Astrocyte of the spinal cord (primary cell): ENCODE data around the gene THUMPD1.

Experiments
- DNase-seq: peaks from one replicate; pipeline ENCODE4 v3.0.0; 2011; ENCODE audit warnings: low read depth, low spot score
- H3K4me3 ChIP-seq: 2 replicates; pipeline ENCODE4 v1.5.1; 2011; ENCODE audit warnings: low read depth, mild to moderate bottlenecking, low read length, moderate library complexity
- CTCF ChIP-seq: IDR thresholded peaks from 2 replicates; pipeline ENCODE4 v1.5.1; 2012; ENCODE audit warnings: low read depth, mild to moderate bottlenecking, low read length, inconsistent platforms
- in situ Hi-C: cut with HindIII; loops from 2 replicates; pipeline ENCODE4 v1.10.0; 2017; ENCODE audit warnings: low sequenced_read_pairs

Gene THUMPD1

GRCh38 chr16:20741554-20742285 is at the start of gene THUMPD1:
THUMPD1 (minus strand) TSS chr16:20741818; CDS start chr16:20741739, 79 bp downstream.
- DNase-seq: peak; percentile 96
- in situ Hi-C loops: no loop called here
- TF ChIP-seq CTCF: peak; percentile 11

GRCh38 chr16:20789130-20789529 is 47.5 kb upstream of the THUMPD1 start:
- H3K4me3 ChIP-seq: no peak overlapping the region
- no peak for DNase-seq
- in situ Hi-C loops: no loop called here
- no peak for TF ChIP-seq CTCF

More at GRCh38 chr16:20741554-20742285, at the start of gene THUMPD1:
- peak within 1 kb of the TSS; percentile 73 for H3K4me3 ChIP-seq

- in situ Hi-C loops: no loop called here
- H3K4me3 ChIP-seq: no peak overlapping the region
- no peak for TF ChIP-seq CTCF
- DNase-seq: no peak
Measured at GRCh38 chr16:20784204-20784603, 42.6 kb upstream of the THUMPD1 start.

- H3K4me3 ChIP-seq: no peak overlapping the region
- DNase-seq: no peak
- in situ Hi-C loops: no loop called here
- TF ChIP-seq CTCF: no peak
Measured at GRCh38 chr16:20782470-20782869, 40.9 kb upstream of the THUMPD1 start.

- in situ Hi-C loops: no loop called here
- DNase-seq: no peak
- no peak overlapping the region for H3K4me3 ChIP-seq
- no peak for TF ChIP-seq CTCF
Measured at GRCh38 chr16:20781697-20782096, 40.1 kb upstream of the THUMPD1 start.

GRCh38 chr16:20774703-20775362 is 33.2 kb upstream of the THUMPD1 start:
- in situ Hi-C loops: no loop called here
- peak; percentile 87 for TF ChIP-seq CTCF
- H3K4me3 ChIP-seq: no peak overlapping the region
- peak; percentile 47 for DNase-seq
